ENCODE results near the gene PLIN4. TPM values are rescaled to one million over a fixed set of nuclear protein-coding genes. Genes with fewer than 3 reads are reported as not detected.

The PLIN4 gene
- total and polyA plus RNA-seq, 9 of the 15 experiments (the other 6 are each of a cell fraction or from before 2014, with no cell fraction given), result 0.04 to 0.16 (median 0.07) TPM; not detected in 3

DNA sequence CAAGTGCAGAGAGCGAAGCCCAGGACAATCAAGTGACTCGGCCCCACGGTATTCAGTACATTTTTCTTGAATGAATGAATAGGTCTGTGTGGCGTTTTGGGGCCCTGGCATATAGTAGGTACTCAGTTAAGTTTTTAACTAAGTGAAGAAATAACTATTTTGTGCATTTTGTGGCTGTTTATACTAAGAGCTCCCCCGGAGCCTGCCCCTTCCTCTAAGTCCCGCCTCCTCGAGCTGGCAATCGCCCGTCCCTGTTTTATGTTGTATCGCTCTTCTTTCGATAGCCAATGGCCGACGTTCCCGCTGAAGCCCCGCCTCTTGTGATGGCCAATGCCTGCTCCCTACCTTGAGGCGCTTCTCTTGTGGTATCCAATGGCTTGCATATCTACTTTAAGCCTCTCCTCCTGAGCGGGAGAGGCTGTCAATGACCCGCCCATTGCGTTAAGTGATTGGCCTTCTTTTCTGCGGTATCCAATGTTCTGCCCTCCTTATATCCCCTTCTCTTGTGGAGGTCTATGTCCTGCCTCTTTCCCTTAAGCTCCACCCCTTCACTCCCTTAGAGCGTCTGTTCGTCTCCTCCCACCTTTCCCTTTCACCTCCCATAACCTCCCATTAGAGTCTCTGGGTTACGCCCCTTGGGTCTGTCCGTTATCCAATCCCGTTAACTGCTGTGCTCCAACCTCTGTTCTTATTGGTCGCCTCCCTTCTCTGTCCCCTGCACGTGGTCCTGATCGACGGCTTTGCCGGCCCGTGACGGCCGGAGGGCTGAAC is 46.7 kb downstream of the PLIN4 start (continued):
- TF ChIP-seq, protein P1, sequence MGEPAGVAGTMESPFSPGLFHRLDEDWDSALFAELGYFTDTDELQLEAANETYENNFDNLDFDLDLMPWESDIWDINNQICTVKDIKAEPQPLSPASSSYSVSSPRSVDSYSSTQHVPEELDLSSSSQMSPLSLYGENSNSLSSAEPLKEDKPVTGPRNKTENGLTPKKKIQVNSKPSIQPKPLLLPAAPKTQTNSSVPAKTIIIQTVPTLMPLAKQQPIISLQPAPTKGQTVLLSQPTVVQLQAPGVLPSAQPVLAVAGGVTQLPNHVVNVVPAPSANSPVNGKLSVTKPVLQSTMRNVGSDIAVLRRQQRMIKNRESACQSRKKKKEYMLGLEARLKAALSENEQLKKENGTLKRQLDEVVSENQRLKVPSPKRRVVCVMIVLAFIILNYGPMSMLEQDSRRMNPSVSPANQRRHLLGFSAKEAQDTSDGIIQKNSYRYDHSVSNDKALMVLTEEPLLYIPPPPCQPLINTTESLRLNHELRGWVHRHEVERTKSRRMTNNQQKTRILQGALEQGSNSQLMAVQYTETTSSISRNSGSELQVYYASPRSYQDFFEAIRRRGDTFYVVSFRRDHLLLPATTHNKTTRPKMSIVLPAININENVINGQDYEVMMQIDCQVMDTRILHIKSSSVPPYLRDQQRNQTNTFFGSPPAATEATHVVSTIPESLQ (CRISPR knock-in tag; IDR thresholded peaks at IDR 0.05), result no peak
- TF ChIP-seq HMG20B (CRISPR knock-in tag; IDR thresholded peaks at IDR 0.05), result no peak
- no peak for TF ChIP-seq HEY1 (CRISPR knock-in tag; IDR thresholded peaks at IDR 0.05; ENCODE audit: borderline replicate concordance)
- TF ChIP-seq, protein P2, sequence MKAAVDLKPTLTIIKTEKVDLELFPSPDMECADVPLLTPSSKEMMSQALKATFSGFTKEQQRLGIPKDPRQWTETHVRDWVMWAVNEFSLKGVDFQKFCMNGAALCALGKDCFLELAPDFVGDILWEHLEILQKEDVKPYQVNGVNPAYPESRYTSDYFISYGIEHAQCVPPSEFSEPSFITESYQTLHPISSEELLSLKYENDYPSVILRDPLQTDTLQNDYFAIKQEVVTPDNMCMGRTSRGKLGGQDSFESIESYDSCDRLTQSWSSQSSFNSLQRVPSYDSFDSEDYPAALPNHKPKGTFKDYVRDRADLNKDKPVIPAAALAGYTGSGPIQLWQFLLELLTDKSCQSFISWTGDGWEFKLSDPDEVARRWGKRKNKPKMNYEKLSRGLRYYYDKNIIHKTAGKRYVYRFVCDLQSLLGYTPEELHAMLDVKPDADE (conservative IDR thresholded peaks at IDR 0.05; ENCODE audit: control insufficient read depth, low read depth, low read length), result no peak
- TF ChIP-seq ETV5 (CRISPR knock-in tag; IDR thresholded peaks at IDR 0.05; ENCODE audit: low read depth), result no peak; the same call in 1 of the 2 replicates
- no peak for TF ChIP-seq DDX20 (tag; IDR thresholded peaks at IDR 0.05; ENCODE audit: low read depth)
- TF ChIP-seq ERF (CRISPR knock-in tag; IDR thresholded peaks at IDR 0.05), result peak; percentile 43; the same call in 1 of the 2 replicates
- TF ChIP-seq ZNF57 (CRISPR knock-in tag; IDR thresholded peaks at IDR 0.05), result no peak
- TF ChIP-seq FOXK2 (conservative IDR thresholded peaks at IDR 0.05 in 1 of 2, IDR thresholded peaks at IDR 0.05 in 1 of 2; ENCODE audit: low read depth in 2 of 2), result peak; percentile 71 to 82
- TF ChIP-seq TEAD1 (CRISPR knock-in tag; IDR thresholded peaks at IDR 0.05), result no peak
- TF ChIP-seq, protein P3, sequence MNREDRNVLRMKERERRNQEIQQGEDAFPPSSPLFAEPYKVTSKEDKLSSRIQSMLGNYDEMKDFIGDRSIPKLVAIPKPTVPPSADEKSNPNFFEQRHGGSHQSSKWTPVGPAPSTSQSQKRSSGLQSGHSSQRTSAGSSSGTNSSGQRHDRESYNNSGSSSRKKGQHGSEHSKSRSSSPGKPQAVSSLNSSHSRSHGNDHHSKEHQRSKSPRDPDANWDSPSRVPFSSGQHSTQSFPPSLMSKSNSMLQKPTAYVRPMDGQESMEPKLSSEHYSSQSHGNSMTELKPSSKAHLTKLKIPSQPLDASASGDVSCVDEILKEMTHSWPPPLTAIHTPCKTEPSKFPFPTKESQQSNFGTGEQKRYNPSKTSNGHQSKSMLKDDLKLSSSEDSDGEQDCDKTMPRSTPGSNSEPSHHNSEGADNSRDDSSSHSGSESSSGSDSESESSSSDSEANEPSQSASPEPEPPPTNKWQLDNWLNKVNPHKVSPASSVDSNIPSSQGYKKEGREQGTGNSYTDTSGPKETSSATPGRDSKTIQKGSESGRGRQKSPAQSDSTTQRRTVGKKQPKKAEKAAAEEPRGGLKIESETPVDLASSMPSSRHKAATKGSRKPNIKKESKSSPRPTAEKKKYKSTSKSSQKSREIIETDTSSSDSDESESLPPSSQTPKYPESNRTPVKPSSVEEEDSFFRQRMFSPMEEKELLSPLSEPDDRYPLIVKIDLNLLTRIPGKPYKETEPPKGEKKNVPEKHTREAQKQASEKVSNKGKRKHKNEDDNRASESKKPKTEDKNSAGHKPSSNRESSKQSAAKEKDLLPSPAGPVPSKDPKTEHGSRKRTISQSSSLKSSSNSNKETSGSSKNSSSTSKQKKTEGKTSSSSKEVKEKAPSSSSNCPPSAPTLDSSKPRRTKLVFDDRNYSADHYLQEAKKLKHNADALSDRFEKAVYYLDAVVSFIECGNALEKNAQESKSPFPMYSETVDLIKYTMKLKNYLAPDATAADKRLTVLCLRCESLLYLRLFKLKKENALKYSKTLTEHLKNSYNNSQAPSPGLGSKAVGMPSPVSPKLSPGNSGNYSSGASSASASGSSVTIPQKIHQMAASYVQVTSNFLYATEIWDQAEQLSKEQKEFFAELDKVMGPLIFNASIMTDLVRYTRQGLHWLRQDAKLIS (CRISPR knock-in tag; IDR thresholded peaks at IDR 0.05), result no peak
- TF ChIP-seq HDGF (IDR thresholded peaks at IDR 0.05), result peak; percentile 99
- no peak for TF ChIP-seq ETV6 (IDR thresholded peaks at IDR 0.05; ENCODE audit: borderline replicate concordance in 1 of 2, low read depth in 2 of 2, low read length in 1 of 2)
- TF ChIP-seq ETV6 (CRISPR knock-in tag; IDR thresholded peaks at IDR 0.05; ENCODE audit: borderline replicate concordance), result no peak
- no peak for TF ChIP-seq CEBPB (tag; IDR thresholded peaks at IDR 0.05)
- TF ChIP-seq ZNF140 (CRISPR knock-in tag; IDR thresholded peaks at IDR 0.05), result no peak
- no peak for TF ChIP-seq TCF7 (IDR thresholded peaks at IDR 0.05; ENCODE audit: borderline replicate concordance)
- no peak for TF ChIP-seq ZNF12 (CRISPR knock-in tag; IDR thresholded peaks at IDR 0.05)
- no peak for TF ChIP-seq NFE2L1 (tag; IDR thresholded peaks at IDR 0.05; ENCODE audit: borderline replicate concordance, low read depth)
- no peak for TF ChIP-seq HMGN3 (IDR thresholded peaks at IDR 0.05; ENCODE audit: borderline replicate concordance, extremely low read depth, insufficient read length, low read depth, low read length)
- TF ChIP-seq NR1H2 (CRISPR knock-in tag; IDR thresholded peaks at IDR 0.05), result no peak

Measured in K562 (cell line).